Hematopoietic multipotent progenitor cell treated with erythropoietin and hydrocortisone succinate and interleukin-3 and kit ligand, for 4 days (in vitro differentiated cells): ENCODE measurements around the gene RSPO4.
"Not testable (repeated sequence)": the region's sequence is repeated elsewhere in the genome, so short reads cannot be mapped to it uniquely, and the experiment has no call there.

Experiments used
- DNase-seq: peaks from one replicate; pipeline ENCODE4 v3.0.0-alpha.2; 2015

Gene RSPO4

GRCh38 chr20:1001911-1002681, at the start of gene RSPO4:
Gene RSPO4 (minus strand): TSS chr20:1002311. CDS start chr20:1002164, 147 bp downstream.
- DNase-seq, result peak; percentile 30

- DNase-seq, result no peak
Observed at GRCh38 chr20:1050440-1050839, 48.3 kb upstream of the RSPO4 start.

GRCh38 chr20:1045860-1046418, 43.8 kb upstream of the RSPO4 start:
- DNase-seq, result no peak

- DNase-seq, result no peak
Observed at GRCh38 chr20:1041845-1042390, 39.8 kb upstream of the RSPO4 start.

- DNase-seq, result no peak
Observed at GRCh38 chr20:1038205-1038604, 36.1 kb upstream of the RSPO4 start.

- DNase-seq, result no peak
Observed at GRCh38 chr20:1037039-1037438, 34.9 kb upstream of the RSPO4 start.

GRCh38 chr20:1035466-1035865, 33.4 kb upstream of the RSPO4 start:
- DNase-seq, result no peak

- DNase-seq, result no peak
Observed at GRCh38 chr20:1034415-1034789, 32.3 kb upstream of the RSPO4 start.

- peak; percentile 83 for DNase-seq
Observed at GRCh38 chr20:1033751-1034414, 31.8 kb upstream of the RSPO4 start.

GRCh38 chr20:1029980-1030379, 27.9 kb upstream of the RSPO4 start:
- no peak for DNase-seq

- DNase-seq, result not testable (repeated sequence)
Observed at GRCh38 chr20:1026214-1026613, 24.1 kb upstream of the RSPO4 start.

GRCh38 chr20:1022871-1023270, 20.8 kb upstream of the RSPO4 start:
- no peak for DNase-seq

- DNase-seq, result no peak
Observed at GRCh38 chr20:1020614-1021013, 18.5 kb upstream of the RSPO4 start.

- DNase-seq, result no peak
Observed at GRCh38 chr20:1019344-1019743, 17.2 kb upstream of the RSPO4 start.

- no peak for DNase-seq
Observed at GRCh38 chr20:1017677-1018076, 15.6 kb upstream of the RSPO4 start.

- peak; percentile 45 for DNase-seq
Observed at GRCh38 chr20:1015181-1015580, 13.1 kb upstream of the RSPO4 start.

GRCh38 chr20:1014471-1014870, 12.4 kb upstream of the RSPO4 start:
- DNase-seq, result no peak

- no peak for DNase-seq
Observed at GRCh38 chr20:1013566-1014340, 11.6 kb upstream of the RSPO4 start.

- no peak for DNase-seq
Observed at GRCh38 chr20:1012359-1013168, 10.5 kb upstream of the RSPO4 start.

- DNase-seq, result no peak
Observed at GRCh38 chr20:1010659-1011058, 8.5 kb upstream of the RSPO4 start.

GRCh38 chr20:1005452-1006027, 3.4 kb upstream of the RSPO4 start:
- peak; percentile 61 for DNase-seq
